HUDEP-2 (cell line): ENCODE measurements around the gene SRGAP2C.
"Not testable (repeated sequence)": the region's sequence is repeated elsewhere in the genome, so short reads cannot be mapped to it uniquely, and the experiment has no call there.

Experiments used
- DNase-seq, 76 experiments: peaks; one replicate each; lab custom pipeline; 2025; ENCODE audit not compliant: unreplicated experiment in 76 of 76; lab: John Stamatoyannopoulos, UW

Gene SRGAP2C

GRCh38 chr1:121275435-121275834, 90.7 kb downstream of the SRGAP2C start:
- DNase-seq: not testable (repeated sequence)

DNA sequence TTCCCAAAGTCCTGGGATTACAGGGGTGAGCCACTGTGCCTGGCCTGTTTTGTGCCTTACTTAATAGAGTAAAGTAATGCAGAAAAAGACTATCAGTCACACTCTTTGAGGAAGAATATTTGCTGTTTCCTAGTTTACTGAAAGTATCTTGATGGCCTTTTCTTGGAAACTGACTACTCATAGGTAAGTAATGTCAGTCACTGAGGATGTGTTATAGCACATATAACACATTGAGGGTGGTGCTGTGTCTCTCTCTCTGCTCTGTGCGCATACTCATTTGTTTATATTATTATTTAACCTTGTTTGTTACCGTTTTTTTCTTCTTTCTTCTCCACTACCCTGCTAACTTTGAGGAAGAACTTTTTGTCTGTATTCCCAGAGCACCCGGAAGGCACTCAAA, 93.4 kb downstream of the SRGAP2C start:
- DNase-seq: not testable (repeated sequence)

DNA sequence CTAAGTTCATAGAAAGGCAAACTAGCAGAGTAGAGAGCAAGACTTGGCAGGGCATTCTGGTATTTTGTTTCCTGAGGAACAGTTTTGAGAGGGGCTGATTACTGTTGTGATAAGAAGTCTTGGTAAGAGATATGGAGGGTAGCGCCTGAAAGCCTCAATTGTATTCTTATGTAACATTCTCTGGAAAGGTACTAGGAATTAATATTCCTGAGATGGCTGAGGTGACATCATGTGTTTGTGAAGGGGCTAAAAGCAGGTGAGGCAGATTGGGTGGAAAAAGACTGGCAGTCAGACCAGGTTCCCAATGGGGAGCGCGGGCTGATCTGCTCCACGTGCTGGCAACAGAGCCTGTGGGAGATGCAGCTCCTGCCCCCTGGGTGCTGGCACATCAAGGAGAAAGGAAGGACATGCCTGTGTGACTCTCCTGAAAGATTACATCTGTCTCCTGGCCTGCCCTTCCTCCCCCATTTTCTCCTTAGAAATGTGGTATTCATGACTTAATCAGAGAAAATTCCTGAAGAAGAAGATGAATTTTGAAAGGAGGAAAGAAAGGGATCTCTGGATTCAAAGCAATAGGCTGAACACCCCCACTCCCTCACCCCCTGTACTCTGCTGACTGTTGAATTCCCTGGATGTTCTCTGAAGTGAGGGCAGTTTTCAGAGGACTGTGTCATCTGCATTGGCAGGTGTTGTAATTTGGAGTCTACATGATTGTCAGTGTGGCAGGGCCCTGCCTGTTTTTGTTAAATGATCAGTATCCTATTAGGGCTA, 94.2 kb downstream of the SRGAP2C start:
- DNase-seq: not testable (repeated sequence)

- not testable (repeated sequence) for DNase-seq
Measured at GRCh38 chr1:121279548-121279898, 94.7 kb downstream of the SRGAP2C start.

GRCh38 chr1:121280699-121281317, 96.0 kb downstream of the SRGAP2C start:
- DNase-seq: not testable (repeated sequence)

- not testable (repeated sequence) for DNase-seq
Measured at GRCh38 chr1:121281480-121281879, 96.7 kb downstream of the SRGAP2C start.

GRCh38 chr1:121283587-121284180, 98.9 kb downstream of the SRGAP2C start:
- DNase-seq: not testable (repeated sequence)

DNA sequence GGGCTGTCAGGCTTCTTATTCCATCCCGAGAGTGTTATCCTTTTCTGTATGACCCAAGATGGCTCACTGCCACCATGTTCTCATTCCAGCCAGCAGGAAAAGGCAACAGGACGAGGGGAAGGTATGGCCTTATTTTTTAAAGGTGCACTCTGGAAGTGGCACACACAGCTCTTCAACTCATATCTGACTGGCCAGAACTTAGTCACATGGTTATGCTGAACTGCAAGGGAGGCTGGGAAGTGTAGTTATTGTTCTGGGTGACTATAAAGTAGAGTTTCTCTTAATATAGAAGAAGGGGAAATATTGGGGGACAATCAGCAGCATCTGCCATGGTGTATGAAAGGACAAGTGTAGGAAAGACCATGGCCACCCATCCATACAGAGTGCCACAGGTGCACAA, 107.8 kb downstream of the SRGAP2C start:
- not testable (repeated sequence) for DNase-seq

- DNase-seq: not testable (repeated sequence)
Measured at GRCh38 chr1:121293263-121294204, 108.8 kb downstream of the SRGAP2C start.

- not testable (repeated sequence) for DNase-seq
Measured at GRCh38 chr1:121294205-121294570, 109.4 kb downstream of the SRGAP2C start.

DNA sequence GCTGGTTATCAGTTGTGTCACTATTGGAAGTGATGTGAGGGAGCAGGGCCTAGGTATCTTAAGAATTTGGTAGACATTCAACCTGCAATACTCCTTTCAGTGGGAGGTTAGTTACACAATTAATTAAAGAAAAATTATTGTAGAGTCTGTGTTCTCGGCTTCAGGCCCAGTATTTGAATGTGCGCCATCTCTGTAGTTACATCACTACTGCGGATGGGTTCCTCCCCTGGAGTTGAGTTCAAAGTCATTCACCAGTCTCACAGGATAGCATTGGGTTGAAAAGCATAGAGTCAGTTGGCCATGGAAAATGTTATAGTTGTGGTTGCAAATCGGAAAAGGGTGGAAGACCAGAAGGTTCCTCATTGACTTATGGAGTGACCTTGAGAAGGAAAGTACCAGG, 111.8 kb downstream of the SRGAP2C start:
- not testable (repeated sequence) for DNase-seq

DNA sequence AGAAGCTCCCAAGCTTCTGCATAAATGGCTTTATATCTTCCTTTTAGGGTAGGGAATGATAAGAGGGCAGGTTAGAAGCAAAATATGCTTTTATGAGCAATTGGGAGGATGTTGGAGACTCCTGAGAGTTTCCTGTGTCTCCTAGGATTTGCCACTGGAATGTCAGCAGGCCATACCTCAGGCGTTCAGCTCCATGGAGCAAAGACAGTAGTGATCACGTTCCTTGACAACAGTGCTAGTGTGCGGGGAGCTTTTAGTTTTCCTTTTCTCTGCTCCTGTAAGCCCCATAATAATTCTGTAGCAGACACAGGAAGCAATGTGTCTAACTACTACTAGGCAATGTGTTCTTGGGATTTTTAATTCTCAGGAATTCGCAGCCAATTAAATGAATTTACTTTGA, 113.8 kb downstream of the SRGAP2C start:
- DNase-seq: not testable (repeated sequence)

GRCh38 chr1:121299514-121300149, 114.9 kb downstream of the SRGAP2C start:
- not testable (repeated sequence) for DNase-seq

DNA sequence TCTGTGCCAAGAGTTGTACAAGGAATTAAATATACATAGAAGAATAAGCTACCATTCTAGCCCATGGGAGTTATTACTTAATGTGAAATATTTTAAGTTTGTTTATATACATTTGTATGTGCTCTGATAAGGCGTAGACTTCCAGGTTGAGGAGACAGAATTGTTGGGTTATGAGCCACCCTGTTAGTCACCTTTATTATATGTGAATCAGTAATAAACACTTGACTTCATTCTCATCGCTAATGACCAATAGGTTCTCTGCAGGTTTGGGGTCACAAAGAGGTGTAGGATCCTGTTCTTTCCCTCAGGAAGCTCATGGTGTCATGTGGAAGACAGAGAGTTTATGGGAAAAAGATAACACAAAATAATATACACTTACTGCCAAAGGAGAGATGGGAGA, 117.1 kb downstream of the SRGAP2C start:
- DNase-seq: not testable (repeated sequence)

- not testable (repeated sequence) for DNase-seq
Measured at GRCh38 chr1:121307759-121308158, 123.0 kb downstream of the SRGAP2C start.

- not testable (repeated sequence) for DNase-seq
Measured at GRCh38 chr1:121315509-121315908, 130.7 kb downstream of the SRGAP2C start.

GRCh38 chr1:121316081-121316480, 131.3 kb downstream of the SRGAP2C start:
- DNase-seq: not testable (repeated sequence)

GRCh38 chr1:121317491-121318468, 133.0 kb downstream of the SRGAP2C start:
- not testable (repeated sequence) for DNase-seq

DNA sequence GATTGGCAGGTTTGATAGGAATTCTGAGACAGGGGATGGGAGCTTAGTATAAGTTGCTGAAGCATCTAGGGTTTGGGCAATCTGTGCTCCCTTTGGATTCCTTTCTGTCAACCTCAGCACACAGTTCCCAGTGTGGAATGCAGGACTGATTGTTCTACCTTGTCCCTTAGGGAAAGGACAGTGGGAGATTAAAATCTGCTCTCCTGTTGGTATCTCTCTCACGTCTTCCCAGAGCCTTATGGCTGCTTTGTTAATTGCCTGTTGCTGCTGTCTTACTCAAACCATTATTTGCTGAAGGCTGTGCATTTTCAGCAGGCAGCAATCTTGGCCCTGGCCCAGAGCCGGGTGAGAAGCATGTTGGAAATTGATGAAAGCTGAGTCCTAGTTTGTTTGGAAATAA, 133.9 kb downstream of the SRGAP2C start:
- not testable (repeated sequence) for DNase-seq
